AG09319 (cell line): ENCODE data around the gene RPS27L.

Experiments used
- DNase-seq: peaks from one replicate; pipeline ENCODE4 v3.0.0-alpha.2; 2010; ENCODE audit warnings: low read depth; ENCODE audit errors: extremely low read depth
- CTCF ChIP-seq: IDR thresholded peaks from 2 replicates; pipeline ENCODE4 v1.5.1; 2011; ENCODE audit warnings: low read depth, mild to moderate bottlenecking, inconsistent platforms, low read length, moderate library complexity

RPS27L gene

GRCh38 chr15:63185206-63185605, 27.9 kb upstream of the RPS27L start:
- no peak for TF ChIP-seq CTCF
- no peak for DNase-seq

- DNase-seq: no peak
- no peak for TF ChIP-seq CTCF
Observed at GRCh38 chr15:63181648-63182047, 24.4 kb upstream of the RPS27L start.

DNA sequence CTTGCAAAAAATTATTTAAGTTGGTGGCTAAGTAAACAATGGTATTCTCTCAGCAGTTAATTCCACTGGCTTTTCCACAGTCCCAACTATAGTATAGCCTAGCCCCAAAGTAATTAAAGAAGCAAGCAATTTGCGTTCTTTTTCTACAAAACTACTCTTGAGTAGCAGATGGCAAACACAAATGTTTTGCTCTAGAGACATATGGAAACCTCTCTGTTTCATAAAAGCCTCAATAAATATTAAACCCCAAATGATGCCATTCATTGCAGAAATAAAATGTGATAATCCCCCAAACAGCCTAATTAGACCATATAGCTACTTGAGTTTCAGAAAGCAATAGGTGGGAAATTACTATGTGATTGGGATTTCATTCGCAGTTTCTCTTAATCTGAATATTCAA, 23.5 kb upstream of the RPS27L start:
- no peak for DNase-seq
- TF ChIP-seq CTCF: no peak

DNA sequence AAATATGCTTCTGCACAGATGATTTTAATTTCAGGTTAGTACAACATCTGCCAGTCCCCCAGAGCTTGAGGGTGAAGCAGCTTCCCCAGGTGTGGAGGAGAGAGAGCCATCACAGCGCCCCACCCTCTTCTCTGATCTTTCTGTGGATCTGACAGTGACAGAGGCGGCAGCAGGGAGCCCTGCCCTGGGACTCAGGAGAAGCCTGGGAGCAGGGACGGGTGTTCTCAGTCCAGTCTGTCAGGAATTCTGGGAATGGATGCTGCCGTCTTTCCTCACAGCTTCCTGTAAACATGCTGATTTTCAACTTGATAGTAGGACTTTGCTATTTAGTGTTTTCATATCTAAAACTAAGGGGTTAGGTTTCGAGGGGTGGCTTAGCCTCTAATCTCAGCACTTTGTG, 20.8 kb upstream of the RPS27L start:
- no peak for TF ChIP-seq CTCF

GRCh38 chr15:63176302-63176701, 19.0 kb upstream of the RPS27L start:
- no peak for TF ChIP-seq CTCF
- DNase-seq: no peak

More for the DNA sequence above, 20.8 kb upstream of the RPS27L start:
- no peak for DNase-seq

DNA sequence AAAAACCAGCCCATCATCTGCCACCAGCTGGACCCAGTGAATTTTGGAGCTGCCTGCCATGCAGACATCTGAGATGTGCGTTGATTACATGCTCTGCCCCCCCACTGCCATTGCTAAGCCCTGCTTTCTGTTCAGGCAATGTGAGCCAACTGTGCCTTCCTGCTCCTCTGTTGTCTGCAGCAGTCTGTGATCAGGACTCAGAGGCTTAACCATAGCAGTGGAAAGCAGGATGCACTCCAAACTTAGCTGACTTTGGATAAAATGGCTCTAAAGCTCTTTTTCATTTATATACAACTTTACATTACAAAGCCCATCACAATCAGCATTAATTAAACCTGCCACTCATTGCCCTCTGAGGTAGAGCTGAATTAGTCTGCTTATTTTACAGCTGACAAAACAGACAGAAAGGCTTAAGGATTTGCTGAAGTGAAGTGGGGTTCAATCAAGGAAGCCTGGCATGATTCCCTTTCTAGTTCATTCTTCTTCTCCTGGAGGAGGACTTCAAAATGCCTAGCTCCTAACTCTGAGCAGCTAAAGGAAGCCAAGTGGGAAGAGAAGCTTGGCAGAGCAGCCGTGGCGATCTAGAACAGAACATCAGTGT, 15.7 kb upstream of the RPS27L start:
- DNase-seq: no peak
- TF ChIP-seq CTCF: no peak

DNA sequence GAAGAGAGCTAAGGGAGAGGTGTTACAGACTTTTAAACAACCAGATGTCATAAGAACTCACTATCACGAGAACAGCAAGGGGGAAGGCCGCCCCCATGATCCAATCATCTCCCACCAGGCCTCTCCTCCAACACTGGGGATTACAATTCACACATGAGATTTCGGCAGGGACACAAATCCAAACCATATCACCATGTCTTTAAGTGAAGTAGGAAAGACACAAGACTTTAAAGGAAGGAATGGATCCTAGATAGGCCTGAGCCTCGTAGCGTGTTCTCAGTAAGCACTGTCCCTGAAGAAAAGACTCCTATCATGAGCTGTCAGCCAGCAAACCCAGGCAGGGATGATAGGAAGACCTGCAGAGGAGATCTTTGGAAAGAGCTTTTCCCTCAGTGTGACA, 15.1 kb upstream of the RPS27L start:
- no peak for TF ChIP-seq CTCF
- no peak for DNase-seq
